ENCODE measurements around the gene SEPTIN8. TPM values are rescaled to one million over a fixed set of nuclear protein-coding genes. Genes with fewer than 3 reads are reported as not detected.

SEPTIN8 gene
- total and polyA plus RNA-seq, 2 of the 8 experiments (the other 6 are each of a cell fraction or from before 2014, with no cell fraction given): 21.2 to 33.0 TPM

GRCh38 chr5:132759114-132760048 is 17.7 kb downstream of the SEPTIN8 start:
- Histone ChIP-seq H3K9me3 (ENCODE audit: insufficient read depth in 2 of 2, low read depth in 1 of 2, low read length in 1 of 2) (no peaks in the 10 kb centered on the region), H2BK12ac (ENCODE audit: low read depth, low read length) (no peak overlapping the region), H4K8ac (ENCODE audit: extremely low read depth, insufficient read depth, low read length) (no peak overlapping the region), H3K27me3 (replicated peaks in 1 of 4; ENCODE audit: control insufficient read depth in 3 of 4, extremely low read depth in 1 of 4, insufficient read depth in 3 of 4, low read length in 3 of 4) (no peaks in the 10 kb centered on the region), H2BK20ac (ENCODE audit: low read length) (no peak overlapping the region), H3K23me2 (ENCODE audit: low read depth, low read length) (no peaks in the 10 kb centered on the region), H3K56ac (replicated peaks; ENCODE audit: insufficient read length, low read depth, low read length) (no peak overlapping the region), H3K27ac (ENCODE audit: low read depth, low read length) (no peak overlapping the region), H3K4me1 (replicated peaks in 1 of 4; ENCODE audit: control insufficient read depth in 3 of 4, insufficient read depth in 4 of 4, low read length in 3 of 4) (peaks cover 0 to 4% (median 1%) of the 10 kb centered on the region in 4 experiments; a peak in 2 of 7 replicates), H3K18ac (ENCODE audit: extremely low read depth, low read length) (no peak overlapping the region), H4K20me1 (replicated peaks in 1 of 2; ENCODE audit: control insufficient read depth in 1 of 2, insufficient read depth in 2 of 2, low read length in 2 of 2) (peaks cover 0 to 7% of the 10 kb centered on the region in 2 experiments), H2BK15ac (ENCODE audit: low read length) (no peak overlapping the region), H3K4ac (replicated peaks; ENCODE audit: insufficient read length, low read depth, low read length) (no peak overlapping the region), H3K36me3 (ENCODE audit: control insufficient read depth in 2 of 4, insufficient read depth in 4 of 4, low read length in 3 of 4) (peaks cover 0 to 3% (median 0%) of the 10 kb centered on the region in 4 experiments; a peak in 3 of 8 replicates), H4K5ac (ENCODE audit: insufficient read length, low read depth, low read length) (no peak overlapping the region), H3K4me2 (ENCODE audit: insufficient read depth in 1 of 2, low read depth in 2 of 2, low read length in 2 of 2) (no peak overlapping the region), H2AK5ac (ENCODE audit: low read depth, low read length) (no peak overlapping the region), H2BK5ac (ENCODE audit: low read depth, low read length) (no peak overlapping the region), H2BK120ac (replicated peaks; ENCODE audit: low read depth, low read length) (no peak overlapping the region), H3K9ac (replicated peaks in 1 of 4; ENCODE audit: extremely low read depth in 1 of 4, low read depth in 3 of 4, low read length in 3 of 4) (no peak overlapping the region), H3K79me1 (ENCODE audit: low read depth, low read length) (no peaks in the 10 kb centered on the region), H3K23ac (ENCODE audit: insufficient read length) (no peak overlapping the region), H3K14ac (ENCODE audit: insufficient read length) (no peak overlapping the region), H2AFZ (ENCODE audit: low read length) (no peak overlapping the region), H4K91ac (replicated peaks; ENCODE audit: insufficient read length, low read length) (no peak overlapping the region), H3K4me3 (ENCODE audit: extremely low read depth in 1 of 4, insufficient read depth in 2 of 4, low read depth in 3 of 4, low read length in 4 of 4) (no peak overlapping the region), H3K79me2 (ENCODE audit: control insufficient read depth in 1 of 2, insufficient read depth in 2 of 2, low read length in 2 of 2) (no peaks in the 10 kb centered on the region)
- ChIA-PET POLR2A (ENCODE audit: partially characterized antibody) (interaction anchor here (1.3 kb wide), 1 partner anchor 17 kb away, joined by 4 read pairs; no protein-coding TSS in a partner anchor), CTCF (ENCODE audit: partially characterized antibody) (interaction anchor here (1.0 to 18.2 kb wide), 2 partner anchors 11 to 67 kb away, joined by 5 to 322 read pairs; partner anchors contain the start of gene SHROOM1)
- WGBS, 2 experiments (ENCODE audit: extremely low coverage in 1 of 2, insufficient coverage in 1 of 2, insufficient read length in 1 of 2, insufficient replicate concordance in 2 of 2, low coverage in 1 of 2, low lambda C conversion rate in 2 of 2, missing lambda C conversion rate in 1 of 2): 85% methylated on average over 12 of the region's 13 CpGs; no CpG with 5 or more reads in 1 of the 2 experiments
- DNase-seq (ENCODE audit: low read depth in 1 of 2, low spot score in 2 of 2): peak in 1 of 2 experiments; percentile 37
- no peak for FAIRE-seq
- TF ChIP-seq KDM1A (IDR thresholded peaks at IDR 0.05; ENCODE audit: borderline replicate concordance, low read length) (no peak), RXRA (IDR thresholded peaks at IDR 0.05; ENCODE audit: insufficient read depth, low read depth, low read length) (no peak), TBP (IDR thresholded peaks at IDR 0.05; ENCODE audit: low read depth, low read length) (no peak), SAP30 (IDR thresholded peaks at IDR 0.05; ENCODE audit: insufficient read depth, insufficient replicate concordance, low read length) (no peak), POU5F1 (IDR thresholded peaks at IDR 0.05; ENCODE audit: low read depth, low read length) (no peak), CHD2 (IDR thresholded peaks at IDR 0.05; ENCODE audit: low read length) (no peak), SP1 (IDR thresholded peaks at IDR 0.05; ENCODE audit: low read depth, low read length) (no peak), JUND (IDR thresholded peaks at IDR 0.05; ENCODE audit: low read length) (no peak), CEBPB (IDR thresholded peaks at IDR 0.05; ENCODE audit: low read depth, low read length) (no peak), SIRT6 (IDR thresholded peaks at IDR 0.05; ENCODE audit: low read length) (no peak), POLR2A (IDR thresholded peaks at IDR 0.05; ENCODE audit: control extremely low read depth in 1 of 2, low read depth in 2 of 2, low read length in 2 of 2) (no peak), FOSL1 (IDR thresholded peaks at IDR 0.05; ENCODE audit: insufficient read depth, low read depth, low read length) (no peak), TEAD4 (IDR thresholded peaks at IDR 0.05; ENCODE audit: low read depth, low read length) (no peak), EGR1 (IDR thresholded peaks at IDR 0.05; ENCODE audit: borderline replicate concordance, low read depth, low read length) (no peak)

Data from H1 (cell line).